Daoy (cell line): ENCODE measurements around the gene VPS50. TPM values are rescaled to one million over a fixed set of nuclear protein-coding genes. Genes with fewer than 3 reads are reported as not detected.
"Not testable (repeated sequence)": the region's sequence is repeated elsewhere in the genome, so short reads cannot be mapped to it uniquely, and the experiment has no call there.

Experiments used
- DNase-seq: peaks from one replicate; pipeline ENCODE4 v3.0.0-alpha.2; 2015; ENCODE audit warnings: low read depth
- total RNA-seq: library from RNA; depleted of rRNA; stranded (reverse); fragments of >200 nt; shearing (Covaris generic); gene quantifications from 2 replicates; pipeline ENCODE4 v1.2.3, GENCODE V29; 2014

VPS50 gene
- total RNA-seq, 1 experiment from 2014 or later = 32.1 TPM

- no peak for DNase-seq
Measured at GRCh38 chr7:93238131-93238530, 6.0 kb downstream of the VPS50 start.

- no peak for DNase-seq
Measured at GRCh38 chr7:93238748-93239147, 6.6 kb downstream of the VPS50 start.

GRCh38 chr7:93239824-93240223, 7.7 kb downstream of the VPS50 start:
- DNase-seq = no peak

GRCh38 chr7:93242106-93242505, 9.9 kb downstream of the VPS50 start:
- no peak for DNase-seq

GRCh38 chr7:93245525-93246432, 13.6 kb downstream of the VPS50 start:
- no peak for DNase-seq

GRCh38 chr7:93249491-93250148, 17.5 kb downstream of the VPS50 start:
- DNase-seq = no peak

GRCh38 chr7:93258661-93259060, 26.5 kb downstream of the VPS50 start:
- no peak for DNase-seq

- no peak for DNase-seq
Measured at GRCh38 chr7:93262535-93262934, 30.4 kb downstream of the VPS50 start.

- no peak for DNase-seq
Measured at GRCh38 chr7:93265220-93265619, 33.1 kb downstream of the VPS50 start.

- DNase-seq = no peak
Measured at GRCh38 chr7:93279541-93279940, 47.4 kb downstream of the VPS50 start.

GRCh38 chr7:93284908-93285307, 52.7 kb downstream of the VPS50 start:
- DNase-seq = no peak

- no peak for DNase-seq
Measured at GRCh38 chr7:93293229-93293628, 61.1 kb downstream of the VPS50 start.

GRCh38 chr7:93298206-93298605, 66.0 kb downstream of the VPS50 start:
- no peak for DNase-seq

- no peak for DNase-seq
Measured at GRCh38 chr7:93298671-93299070, 66.5 kb downstream of the VPS50 start.

GRCh38 chr7:93301736-93302135, 69.6 kb downstream of the VPS50 start:
- DNase-seq = no peak

GRCh38 chr7:93307131-93307660, 75.0 kb downstream of the VPS50 start:
- no peak for DNase-seq

GRCh38 chr7:93307943-93308342, 75.8 kb downstream of the VPS50 start:
- DNase-seq = no peak

- DNase-seq = peak; percentile 2
Measured at GRCh38 chr7:93310346-93310745, 78.2 kb downstream of the VPS50 start.

GRCh38 chr7:93314449-93314848, 82.3 kb downstream of the VPS50 start:
- DNase-seq = no peak

- DNase-seq = no peak
Measured at GRCh38 chr7:93315896-93316295, 83.7 kb downstream of the VPS50 start.

- DNase-seq = no peak
Measured at GRCh38 chr7:93316730-93317129, 84.6 kb downstream of the VPS50 start.

- no peak for DNase-seq
Measured at GRCh38 chr7:93320887-93321286, 88.7 kb downstream of the VPS50 start.

- not testable (repeated sequence) for DNase-seq
Measured at GRCh38 chr7:93326291-93326690, 94.1 kb downstream of the VPS50 start.
